ENCODE measurements around the gene ADAMTSL1. TPM values are rescaled to one million over a fixed set of nuclear protein-coding genes. Genes with fewer than 3 reads are reported as not detected.

The ADAMTSL1 gene
- total and polyA plus RNA-seq, 12 donors: 0.37 to 5.2 (median 1.9) TPM

- TF ChIP-seq, protein P1, sequence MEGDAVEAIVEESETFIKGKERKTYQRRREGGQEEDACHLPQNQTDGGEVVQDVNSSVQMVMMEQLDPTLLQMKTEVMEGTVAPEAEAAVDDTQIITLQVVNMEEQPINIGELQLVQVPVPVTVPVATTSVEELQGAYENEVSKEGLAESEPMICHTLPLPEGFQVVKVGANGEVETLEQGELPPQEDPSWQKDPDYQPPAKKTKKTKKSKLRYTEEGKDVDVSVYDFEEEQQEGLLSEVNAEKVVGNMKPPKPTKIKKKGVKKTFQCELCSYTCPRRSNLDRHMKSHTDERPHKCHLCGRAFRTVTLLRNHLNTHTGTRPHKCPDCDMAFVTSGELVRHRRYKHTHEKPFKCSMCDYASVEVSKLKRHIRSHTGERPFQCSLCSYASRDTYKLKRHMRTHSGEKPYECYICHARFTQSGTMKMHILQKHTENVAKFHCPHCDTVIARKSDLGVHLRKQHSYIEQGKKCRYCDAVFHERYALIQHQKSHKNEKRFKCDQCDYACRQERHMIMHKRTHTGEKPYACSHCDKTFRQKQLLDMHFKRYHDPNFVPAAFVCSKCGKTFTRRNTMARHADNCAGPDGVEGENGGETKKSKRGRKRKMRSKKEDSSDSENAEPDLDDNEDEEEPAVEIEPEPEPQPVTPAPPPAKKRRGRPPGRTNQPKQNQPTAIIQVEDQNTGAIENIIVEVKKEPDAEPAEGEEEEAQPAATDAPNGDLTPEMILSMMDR (IDR thresholded peaks at IDR 0.05): no peak
- ATAC-seq: peak in 2 of 8 donors; percentile 38 to 45
- H3K27me3 ChIP-seq: no peaks in the 10 kb centered on the region
- H3K4me1 ChIP-seq: peaks cover 0 to 27% (median 19%) of the 10 kb centered on the region in 9 donors
- whole genome bisulfite sequencing, 2 donors: 41 to 51% methylated on average over 4 of the region's 4 CpGs
- DNase-seq: no peak
- H3K9me3 ChIP-seq: peaks cover 0 to 4% (median 0%) of the 10 kb centered on the region in 11 donors
- intact Hi-C loops (cut with DNase I): no loop called here
- H3K36me3 ChIP-seq: no peaks in the 10 kb centered on the region
- peak overlapping the region in 5 of 10 donors; percentile 37 to 53 (median 45) for H3K4me3 ChIP-seq
- peak overlapping the region in 1 of 10 donors; percentile 48 for H3K27ac ChIP-seq
These were observed 830 bp downstream of the ADAMTSL1 start for GRCh38 chr9:18474783-18475182.

GRCh38 chr9:18477121-18477660 is 3.2 kb downstream of the ADAMTSL1 start:
- no peak overlapping the region for H3K4me3 ChIP-seq
- no peaks in the 10 kb centered on the region for H3K27me3 ChIP-seq
- 82 to 88% methylated on average over 5 of the region's 5 CpGs for WGBS, 2 donors
- H3K27ac ChIP-seq: no peak overlapping the region
- ATAC-seq: no peak
- intact Hi-C loops (cut with DNase I): no loop called here
- TF ChIP-seq, protein P1 (IDR thresholded peaks at IDR 0.05): no peak
- peaks cover 0 to 26% (median 15%) of the 10 kb centered on the region in 9 donors for H3K4me1 ChIP-seq
- no peaks in the 10 kb centered on the region for H3K36me3 ChIP-seq
- DNase-seq: no peak
- no peaks in the 10 kb centered on the region for H3K9me3 ChIP-seq

GRCh38 chr9:18477719-18478118 is 3.8 kb downstream of the ADAMTSL1 start:
- no peaks in the 10 kb centered on the region for H3K9me3 ChIP-seq
- intact Hi-C loops (cut with DNase I): no loop called here

GRCh38 chr9:18478501-18479361 is 4.8 kb downstream of the ADAMTSL1 start:
- peaks cover 0 to 13% (median 2%) of the 10 kb centered on the region in 9 donors for H3K4me1 ChIP-seq
- TF ChIP-seq, protein P1 (IDR thresholded peaks at IDR 0.05): no peak
- no peaks in the 10 kb centered on the region for H3K27me3 ChIP-seq
- DNase-seq: no peak
- intact Hi-C loops (cut with DNase I): no loop called here
- H3K36me3 ChIP-seq: no peaks in the 10 kb centered on the region
- H3K4me3 ChIP-seq: no peak overlapping the region
- no peaks in the 10 kb centered on the region for H3K9me3 ChIP-seq
- WGBS, 2 donors: 79 to 84% methylated on average over 7 of the region's 7 CpGs
- no peak for ATAC-seq
- H3K27ac ChIP-seq: no peak overlapping the region

More at GRCh38 chr9:18477719-18478118, 3.8 kb downstream of the ADAMTSL1 start:
- DNase-seq: no peak
- peaks cover 0 to 24% (median 11%) of the 10 kb centered on the region in 9 donors for H3K4me1 ChIP-seq
- no peak for ATAC-seq
- no peak overlapping the region for H3K27ac ChIP-seq
- TF ChIP-seq, protein P1 (IDR thresholded peaks at IDR 0.05): no peak
- no peaks in the 10 kb centered on the region for H3K27me3 ChIP-seq
- no peaks in the 10 kb centered on the region for H3K36me3 ChIP-seq
- no peak overlapping the region for H3K4me3 ChIP-seq
